NCI-H82 (cell line): ENCODE data around the gene COX20.

Experiments used
- DNase-seq: peaks from one replicate; lab custom pipeline; 2025; lab: John Stamatoyannopoulos, UW

The COX20 gene

DNA sequence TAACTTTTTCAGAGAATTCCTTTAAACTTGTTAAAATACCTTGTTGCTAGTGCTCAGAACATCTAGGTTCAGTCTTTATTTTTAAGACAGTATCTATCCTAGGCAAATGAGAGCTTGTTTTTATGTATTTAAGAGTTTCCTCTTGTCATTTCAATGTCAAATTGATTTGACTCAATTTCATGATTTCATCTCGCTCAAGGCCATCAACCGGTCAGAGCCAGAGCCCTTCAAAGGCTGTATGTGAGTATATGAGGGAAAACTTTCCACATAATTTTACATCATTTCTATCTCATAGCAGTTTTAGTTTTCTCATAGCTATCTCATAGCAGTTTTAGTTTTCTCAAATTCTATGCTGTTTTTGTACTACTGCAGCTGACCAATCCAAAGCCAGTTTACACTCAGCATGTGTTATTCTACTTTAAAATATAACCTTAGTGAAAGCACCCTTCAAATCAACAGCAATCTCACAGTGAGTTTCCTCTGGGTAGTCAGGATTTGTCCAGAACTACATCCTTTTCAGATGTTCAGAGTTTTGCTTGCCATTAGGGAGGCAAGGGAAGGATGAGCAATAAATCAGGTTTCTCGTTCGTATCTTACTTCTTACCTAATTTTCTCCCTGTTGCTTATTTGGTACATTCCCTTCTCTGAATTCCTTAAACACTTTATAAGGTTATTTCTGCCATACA lies 16.2 kb downstream of the COX20 start:
- no peak for DNase-seq

DNA sequence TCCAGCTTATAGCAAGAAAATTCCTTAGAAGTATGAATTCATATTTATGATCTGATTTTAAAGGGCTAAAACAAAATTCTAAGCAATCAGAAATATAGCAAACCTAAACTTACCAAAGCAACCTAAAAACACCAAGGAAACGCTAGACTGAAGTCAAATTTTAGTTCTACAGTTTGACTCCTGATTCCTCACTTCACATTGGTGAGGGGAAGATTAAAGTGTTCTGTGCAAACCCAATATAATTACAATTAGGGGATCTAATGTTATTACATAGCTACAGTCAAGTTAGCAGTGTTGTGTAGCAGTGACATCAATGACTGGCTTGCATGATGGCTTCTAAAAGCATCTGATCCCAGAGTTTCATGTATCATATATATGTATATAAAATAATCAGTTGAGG lies 17.2 kb downstream of the COX20 start:
- DNase-seq = no peak

DNA sequence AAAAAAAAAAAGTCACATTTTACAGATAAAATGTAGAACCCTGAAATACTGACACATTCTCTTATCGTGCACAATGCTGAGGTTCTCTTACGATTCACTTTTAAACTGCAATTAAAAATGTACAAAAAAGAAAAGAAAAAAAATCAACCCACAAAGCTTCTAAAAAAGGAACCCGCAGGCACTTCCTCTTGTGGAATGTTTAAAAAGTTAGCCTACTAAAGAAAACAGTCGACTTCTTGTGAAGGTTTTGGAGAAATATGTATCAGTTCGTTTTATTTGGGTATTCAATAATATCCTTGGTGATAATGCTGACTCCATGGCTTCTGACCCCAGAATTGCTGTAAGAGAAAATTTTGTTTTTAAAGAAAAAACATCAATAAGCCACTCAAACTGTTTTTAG lies 18.7 kb downstream of the COX20 start:
- DNase-seq = no peak

DNA sequence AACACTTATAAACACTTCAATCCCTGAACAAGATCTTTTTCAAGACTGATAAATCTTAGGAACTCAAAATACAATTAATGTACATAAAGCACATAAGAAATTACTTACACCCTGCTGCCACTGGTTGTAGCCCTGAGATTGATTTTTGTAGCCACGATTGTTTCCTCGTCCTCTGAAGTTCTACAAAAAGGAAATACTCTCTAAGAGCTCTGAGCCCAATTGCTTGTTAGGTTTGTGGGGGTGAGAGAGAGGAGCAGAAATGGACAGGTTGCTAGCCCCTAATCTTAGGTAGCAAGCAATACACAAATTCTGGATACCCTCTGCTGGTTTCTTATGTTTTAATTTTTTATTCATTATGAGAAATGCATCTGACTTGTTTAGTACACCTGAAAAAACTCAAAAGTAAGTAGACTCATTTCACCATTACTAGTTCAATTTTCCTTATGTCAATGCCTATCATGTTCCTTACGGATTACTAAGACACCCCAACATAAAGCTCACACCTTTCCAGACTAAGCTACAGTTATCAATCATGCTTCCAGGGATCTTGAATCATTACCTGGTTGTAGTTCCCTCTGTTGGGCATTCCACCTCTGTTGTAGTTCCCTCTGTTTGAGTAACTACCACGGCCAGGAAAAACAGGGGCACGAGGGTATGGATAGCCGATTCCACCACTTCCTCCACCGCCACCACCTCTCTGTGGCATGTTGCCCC lies 19.6 kb downstream of the COX20 start:
- DNase-seq = no peak

DNA sequence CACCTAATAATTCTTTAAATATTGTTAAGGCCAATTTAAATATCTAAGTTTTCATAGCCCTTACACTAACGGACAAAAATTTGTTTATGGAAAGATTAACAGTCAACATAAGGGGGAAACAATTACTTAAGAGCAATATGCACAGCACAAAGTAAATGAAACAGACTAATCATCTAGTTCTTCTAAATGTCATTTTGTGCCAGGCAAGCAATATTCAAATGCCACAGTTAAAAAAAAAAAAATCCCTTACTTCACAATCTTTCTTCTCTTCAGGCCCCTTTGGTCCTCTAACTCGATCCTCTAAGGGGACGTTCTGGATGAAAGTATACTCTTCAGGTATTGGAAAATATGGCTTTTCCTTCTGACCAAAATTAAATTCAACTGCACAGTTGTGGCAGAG lies 22.3 kb downstream of the COX20 start:
- DNase-seq = no peak

DNA sequence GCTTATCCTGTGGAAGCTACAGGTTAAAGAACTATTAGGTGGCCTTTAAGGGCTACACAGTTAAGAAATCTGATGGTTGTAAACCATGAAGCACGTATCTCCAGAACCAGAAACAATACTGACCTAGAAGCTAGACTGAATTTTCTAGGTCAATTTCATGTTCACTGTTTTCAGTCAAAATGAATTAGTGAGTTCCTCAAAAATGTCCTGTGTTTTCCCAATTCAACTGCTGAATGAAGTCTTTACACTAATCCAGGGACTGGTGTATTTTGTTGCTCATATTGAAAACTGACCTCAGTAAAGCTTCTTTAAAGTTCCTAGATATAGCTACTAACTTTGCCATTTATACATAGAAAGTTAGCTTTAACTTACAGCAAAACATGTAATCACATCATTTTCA lies 22.9 kb downstream of the COX20 start:
- no peak for DNase-seq

DNA sequence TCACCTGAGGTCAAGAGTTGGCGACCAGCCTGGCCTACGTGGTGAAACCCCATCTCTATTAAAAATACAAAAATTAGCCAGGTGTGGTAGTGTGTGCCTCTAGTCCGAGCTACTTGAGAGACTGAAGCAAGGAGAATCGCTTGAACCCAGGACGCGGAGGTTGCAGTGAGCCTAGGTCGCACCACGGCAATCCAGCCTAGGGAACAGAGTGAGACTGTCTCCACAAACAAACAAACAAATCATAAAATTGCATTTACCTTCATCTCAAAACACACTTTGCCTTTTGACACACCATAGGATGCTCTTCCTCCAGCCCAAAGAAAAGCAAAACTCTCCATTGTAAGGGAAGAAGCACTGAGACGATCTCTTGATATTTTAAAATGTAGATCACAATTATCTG lies 24.6 kb downstream of the COX20 start:
- DNase-seq = no peak

DNA sequence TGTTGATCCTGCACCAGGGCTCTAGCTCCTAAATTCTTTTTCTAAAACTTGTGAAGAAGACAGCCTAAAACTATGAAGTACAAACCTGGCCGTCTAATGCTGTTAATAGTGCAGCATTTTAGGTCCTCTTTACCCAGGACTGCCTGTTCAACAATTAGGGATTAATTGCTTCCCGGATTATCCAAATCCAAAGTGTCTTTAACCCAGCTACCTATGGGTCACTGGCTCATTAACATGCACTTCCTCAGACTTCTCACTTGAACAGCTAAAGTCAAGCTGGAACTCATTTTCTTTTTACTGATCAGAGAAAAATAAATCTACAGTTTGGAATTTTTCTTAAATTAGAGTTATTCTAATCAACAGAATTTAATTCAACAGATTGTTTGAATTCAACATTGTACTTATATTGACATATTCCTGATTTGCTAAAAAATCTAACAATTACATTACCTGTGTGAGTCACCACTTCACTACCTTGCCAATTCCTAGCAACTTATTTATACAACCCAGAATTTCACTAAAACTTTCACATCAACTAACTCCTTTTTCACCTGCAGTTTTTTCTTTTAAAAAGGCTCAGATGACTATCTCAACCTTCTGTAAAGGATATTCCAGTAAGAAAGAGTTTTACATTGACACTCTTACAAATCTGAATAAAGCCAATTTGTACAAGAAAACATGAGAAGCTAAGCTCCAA lies 25.6 kb downstream of the COX20 start:
- DNase-seq = peak; percentile 84

DNA sequence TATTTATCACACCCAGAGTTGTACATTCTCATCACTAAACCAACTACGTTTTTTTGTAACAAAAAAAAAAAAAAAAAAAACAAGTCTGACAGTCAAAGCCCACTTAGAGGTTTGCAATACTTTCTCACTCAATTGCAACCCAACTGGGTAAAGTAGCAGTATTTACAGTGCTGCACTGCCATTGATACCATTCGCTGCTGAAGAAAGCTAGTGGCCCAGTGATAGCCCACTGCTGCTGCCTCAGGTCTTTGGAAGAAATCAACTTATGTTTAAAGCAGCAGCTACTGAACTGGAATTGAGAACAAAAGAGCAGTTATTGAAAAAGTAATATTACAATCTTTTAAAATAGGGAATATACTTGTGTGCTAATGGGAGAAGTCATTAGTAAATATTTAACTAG lies 26.2 kb downstream of the COX20 start:
- DNase-seq = no peak

DNA sequence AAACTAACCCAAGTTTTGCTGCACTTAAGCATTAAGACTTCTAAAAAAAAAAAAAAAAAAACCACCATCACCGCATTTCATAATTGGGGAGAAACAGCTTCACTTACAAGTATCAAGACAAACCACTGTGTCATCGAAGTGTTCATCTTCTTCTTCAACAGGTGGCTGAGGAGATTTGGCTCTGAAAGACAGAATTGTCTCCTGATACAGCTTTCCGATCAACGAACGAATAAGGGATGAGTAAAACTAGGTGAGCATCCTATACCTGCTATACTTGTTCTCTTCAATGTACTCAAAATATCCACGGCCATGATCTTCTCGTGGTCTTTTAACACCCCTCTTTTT lies 26.9 kb downstream of the COX20 start:
- peak; percentile 67 for DNase-seq

DNA sequence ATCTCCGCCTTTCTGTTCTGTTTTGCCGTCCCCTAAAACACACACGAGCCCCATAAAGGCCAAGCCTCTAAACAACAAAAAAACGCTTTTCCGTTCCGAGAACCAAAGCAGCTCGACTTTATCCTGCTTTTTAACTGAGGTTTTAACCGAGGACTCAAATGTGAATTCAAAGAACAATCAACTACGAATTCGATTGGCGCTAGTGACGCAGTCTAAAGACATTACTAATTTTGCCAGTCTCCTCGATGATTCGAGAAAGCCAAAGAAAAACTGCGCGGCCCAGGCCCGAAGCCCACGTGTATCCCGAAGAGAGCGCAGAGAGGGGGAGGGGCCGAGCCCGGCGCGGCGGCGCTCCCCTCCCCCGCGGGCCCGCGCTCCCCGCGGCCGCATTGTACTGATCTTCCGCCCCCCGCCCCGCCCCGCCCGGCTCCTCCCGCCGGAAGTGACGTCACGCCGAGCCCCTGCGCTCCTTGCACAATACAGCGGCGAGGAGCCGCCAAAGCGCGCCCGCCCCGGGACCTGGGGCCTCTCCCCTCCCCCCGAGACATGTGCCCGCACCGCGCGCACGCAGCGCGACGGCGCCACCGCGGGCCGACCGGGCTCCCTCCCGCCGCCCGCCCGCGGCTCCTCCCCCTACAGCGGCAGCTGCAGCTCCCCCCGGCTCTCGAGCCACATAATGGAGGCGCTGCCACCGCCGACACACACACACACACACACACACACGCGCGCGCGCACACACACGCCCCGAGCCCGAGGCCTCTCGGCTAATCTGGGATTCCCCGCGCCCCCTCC lies 27.4 kb downstream of the COX20 start:
- DNase-seq = peak; percentile 99

DNA sequence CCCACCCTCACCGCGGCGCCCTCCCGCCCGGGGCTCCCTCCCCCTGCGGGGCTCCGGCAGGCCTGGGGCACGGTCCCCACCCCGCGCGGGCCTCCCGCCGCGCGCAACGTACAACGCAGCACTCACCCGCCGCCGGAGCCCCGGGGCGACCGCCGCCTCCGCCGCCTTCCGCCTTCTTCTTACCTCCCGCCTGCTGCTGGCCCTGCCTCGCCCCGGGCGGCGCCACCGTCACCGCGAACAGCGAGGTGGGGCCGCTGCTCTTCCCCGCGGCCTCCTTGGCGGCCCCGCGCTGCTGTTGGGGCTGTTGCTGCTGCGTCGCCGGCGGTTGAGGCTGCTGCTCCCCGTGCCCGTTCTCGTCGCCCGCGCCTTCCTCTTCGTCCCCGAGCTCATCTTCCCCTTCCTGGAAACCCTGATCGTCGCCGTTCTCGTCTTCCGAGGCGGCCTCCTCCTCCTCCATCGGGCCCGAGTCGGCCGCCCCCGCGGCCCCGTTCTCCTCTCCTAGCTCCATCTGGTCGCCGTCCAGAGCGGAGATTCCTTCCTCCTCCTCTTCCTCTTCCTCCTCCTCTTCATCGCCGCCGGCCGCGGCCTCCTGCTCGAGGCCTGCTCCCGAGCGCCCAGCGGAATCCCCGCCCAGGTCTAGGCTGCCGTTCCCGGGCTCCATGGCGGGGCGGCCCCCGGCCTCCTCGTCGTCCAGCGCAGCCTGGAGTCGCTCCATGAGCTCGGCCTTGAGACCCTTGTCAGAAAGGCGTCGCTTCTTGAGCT lies 28.2 kb downstream of the COX20 start:
- DNase-seq = no peak

DNA sequence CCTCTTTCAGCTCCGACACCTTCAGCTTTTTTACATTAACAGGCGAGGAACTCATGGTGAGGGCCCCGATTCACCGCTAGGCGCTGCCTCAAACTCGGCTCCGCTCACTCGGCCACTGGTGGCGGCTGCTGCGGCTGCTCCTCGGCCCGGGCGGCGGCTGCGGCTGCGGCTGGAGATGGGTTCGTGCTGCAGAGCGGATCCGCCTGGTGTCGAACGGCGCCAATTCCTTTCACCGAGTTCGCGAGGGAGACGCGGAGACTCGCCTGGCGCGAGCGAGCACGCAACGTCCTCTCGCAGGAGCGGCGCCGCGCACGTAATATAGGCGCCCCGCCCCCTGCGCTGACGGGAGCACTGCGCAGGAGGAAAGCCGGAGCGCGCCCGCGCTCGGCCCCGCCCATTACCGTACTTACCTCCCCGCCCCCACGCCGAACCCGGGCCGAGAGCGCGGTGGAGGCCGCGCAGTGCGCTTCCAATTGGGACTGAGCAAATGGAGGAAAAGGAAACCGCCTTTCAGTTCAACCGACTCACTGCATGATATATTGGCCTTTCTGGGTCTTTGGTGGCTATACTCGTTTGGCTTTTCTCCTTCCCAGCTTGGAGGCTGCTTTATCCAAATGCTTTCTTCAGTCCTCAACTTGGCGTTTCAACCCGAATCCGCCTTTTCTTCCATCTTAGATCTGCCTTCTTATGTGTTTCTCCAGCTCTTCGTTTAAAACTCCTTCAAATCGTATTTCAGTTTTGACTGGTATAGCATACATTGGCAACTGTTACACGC lies 29.0 kb downstream of the COX20 start, which contains the start of gene HNRNPU:
TSS of gene HNRNPU (minus strand) at position 291 of the 775 bp plus-strand sequence. CDS start at position 55, 236 bp downstream.
- peak; percentile 99 for DNase-seq

DNA sequence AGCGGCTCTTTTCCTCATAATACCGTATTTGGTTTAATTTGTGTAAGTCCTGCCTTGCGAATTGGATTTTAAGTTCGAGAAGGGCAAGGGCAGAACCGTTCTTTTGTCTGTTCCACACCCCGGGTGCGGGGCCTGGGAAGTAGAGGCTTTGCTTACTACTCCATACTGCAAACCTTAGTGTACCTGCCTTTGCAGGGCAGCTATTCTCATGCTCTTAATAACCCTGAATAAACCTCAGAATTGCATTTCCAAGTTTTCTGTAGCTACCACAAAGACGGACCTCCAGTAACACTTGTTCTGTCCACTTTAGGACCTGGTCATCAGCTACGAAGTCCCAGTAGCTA lies 29.5 kb downstream of the COX20 start:
- peak; percentile 82 for DNase-seq

DNA sequence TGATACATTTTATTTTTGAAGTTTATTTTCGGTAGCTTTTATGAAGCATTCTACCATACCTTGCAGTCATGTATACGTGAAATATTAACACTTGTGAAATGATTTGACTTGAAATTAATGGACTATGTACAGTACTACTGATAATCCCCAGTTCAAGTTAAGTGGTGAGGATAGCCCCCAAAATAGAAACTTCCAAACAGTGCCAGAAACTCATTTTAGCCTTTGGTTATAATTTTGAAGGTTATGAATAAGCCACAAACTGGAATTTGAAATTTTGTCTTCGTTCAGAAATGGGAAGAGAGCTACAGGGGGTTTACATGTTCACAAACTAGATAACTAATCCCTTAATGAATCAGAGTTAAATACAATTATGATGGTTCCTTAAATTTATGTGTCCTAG lies 30.4 kb downstream of the COX20 start:
- DNase-seq = no peak

DNA sequence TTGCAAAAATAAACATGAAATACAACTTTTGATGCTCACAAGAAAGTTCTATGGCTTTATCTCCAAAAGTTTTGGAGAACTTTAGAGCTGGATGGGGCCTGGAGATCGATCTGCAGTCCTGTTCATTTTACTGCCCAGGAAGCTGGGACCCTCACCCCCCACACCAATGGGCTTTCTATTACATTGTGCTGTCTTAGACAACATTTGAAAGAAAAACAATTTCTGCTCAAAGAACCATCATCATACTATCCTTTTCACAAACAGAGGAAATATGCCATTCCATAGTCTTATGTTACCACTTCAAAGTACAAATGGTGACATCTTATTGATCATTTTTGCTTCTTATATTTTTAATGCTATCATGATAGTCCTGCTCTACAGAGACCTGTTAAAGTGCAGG lies 30.9 kb downstream of the COX20 start:
- no peak for DNase-seq

DNA sequence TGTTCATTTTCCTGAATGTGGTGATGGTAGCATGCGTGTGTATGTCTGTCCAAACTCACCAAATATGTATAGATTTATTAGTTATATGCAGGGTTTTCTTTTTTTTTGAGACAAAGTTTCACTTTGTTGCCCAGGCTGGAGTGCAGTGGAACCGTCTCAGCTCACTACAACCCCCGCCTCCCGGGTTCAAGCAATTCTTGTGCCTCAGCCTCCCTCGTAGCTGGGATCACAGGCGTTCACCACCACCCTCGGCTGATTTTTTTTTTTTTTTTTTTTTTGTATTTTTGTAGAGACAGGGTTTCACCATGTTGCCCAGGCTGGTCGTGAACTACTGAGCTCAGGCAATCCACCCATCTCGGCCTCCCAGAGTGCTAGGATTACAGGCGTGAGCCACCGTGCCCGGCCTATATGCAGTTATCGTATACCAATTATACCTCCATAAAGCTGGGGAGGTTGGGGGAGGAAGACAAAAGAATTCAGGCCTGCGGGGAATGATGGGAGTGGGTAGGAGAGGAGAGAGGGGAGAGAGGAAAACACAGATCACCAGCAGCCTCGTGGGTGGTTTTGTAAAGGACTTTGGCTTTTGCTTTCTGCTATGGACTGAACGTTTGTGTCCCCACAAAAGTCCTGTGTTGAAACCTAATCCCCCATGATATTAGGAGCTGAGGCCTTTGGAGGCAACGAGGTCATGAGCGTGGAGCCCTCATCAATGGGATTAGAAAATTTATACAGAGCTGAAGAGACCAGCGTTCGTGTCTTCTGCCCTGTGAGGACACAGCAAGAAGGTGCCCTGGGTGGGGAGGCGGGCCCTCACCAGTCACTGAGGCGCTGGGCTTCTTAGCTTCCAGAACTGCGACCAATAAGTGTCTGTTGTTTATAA lies 33.3 kb downstream of the COX20 start:
- DNase-seq = peak; percentile 30

DNA sequence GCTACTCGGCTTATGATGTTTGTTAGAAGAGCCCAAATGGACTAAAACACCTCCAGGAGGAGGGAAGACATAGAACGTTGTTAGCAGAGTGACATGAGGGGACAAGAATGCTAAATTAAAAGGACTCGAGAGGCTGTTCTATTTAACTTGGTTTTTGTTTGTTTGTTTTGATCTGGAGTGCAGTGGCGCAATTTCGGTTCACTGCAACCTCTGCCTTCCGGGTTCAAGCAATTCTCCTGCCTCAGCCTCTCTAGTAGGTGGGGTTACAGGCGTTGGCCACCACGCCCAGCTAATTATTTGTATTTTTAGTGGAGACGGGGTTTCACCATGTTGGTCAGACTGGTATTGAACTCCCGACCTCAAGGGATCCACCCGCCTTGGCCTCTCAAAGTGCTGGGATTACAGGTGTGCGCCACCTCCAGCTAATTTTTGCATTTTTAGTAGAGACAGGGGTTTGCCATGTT lies 33.9 kb downstream of the COX20 start:
- no peak for DNase-seq

DNA sequence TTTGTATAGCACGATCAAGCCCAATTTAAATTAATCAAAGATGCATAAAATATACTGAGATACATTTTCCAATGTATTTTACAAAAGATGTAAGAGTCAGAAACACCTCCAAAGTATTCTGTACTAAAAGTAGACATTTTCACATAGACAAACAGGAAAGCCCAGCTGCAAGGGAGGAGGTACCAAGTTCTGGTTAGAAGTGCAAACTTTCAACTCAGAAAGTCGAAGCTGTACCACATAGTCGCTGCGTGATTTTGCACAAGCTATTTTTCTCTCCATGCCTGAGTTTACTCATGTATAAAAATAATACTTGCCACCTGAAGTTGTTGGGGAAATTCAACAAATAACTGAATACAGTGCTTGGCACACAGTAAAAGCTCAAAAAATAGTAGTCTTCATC lies 34.5 kb downstream of the COX20 start:
- no peak for DNase-seq
